Kidney (tissue), 14 donors: Measurements from ENCODE around the gene IL1B. TPM values are rescaled to one million over a fixed set of nuclear protein-coding genes. Genes with fewer than 3 reads are reported as not detected.

Experiments used
- DNase-seq, 5 donors: peaks; one replicate each; pipeline ENCODE4 v3.0.0-alpha.2; 2013 to 2020
- FAIRE-seq: peaks from 2 replicates; lab custom pipeline; 2012; peaks lifted over from hg19 to GRCh38; lab: Jason Lieb, UNC
- H3K27ac ChIP-seq, 2 donors: one replicate each; pipeline ENCODE4 v1.7.0; 2013; ENCODE audit warnings: low read depth in 2 of 2, low read length in 2 of 2, inconsistent platforms in 1 of 2
- H3K27me3 ChIP-seq: one replicate; pipeline ENCODE4 v1.7.1; 2013; ENCODE audit warnings: low read length, inconsistent platforms; ENCODE audit not compliant: control insufficient read depth, insufficient read depth
- H3K36me3 ChIP-seq, 3 donors: one replicate each; pipeline versions ENCODE4 v1.7.0 to v1.7.1; 2013; ENCODE audit warnings: low read length in 3 of 3, control low read depth in 1 of 3, inconsistent platforms in 1 of 3; ENCODE audit not compliant: insufficient read depth in 3 of 3, control insufficient read depth in 2 of 3
- H3K4me1 ChIP-seq, 3 donors: one replicate each; pipeline versions ENCODE4 v1.7.0 to v1.7.1; 2013; ENCODE audit warnings: low read length in 3 of 3, inconsistent platforms in 1 of 3, low read depth in 1 of 3; ENCODE audit not compliant: control insufficient read depth in 2 of 3, insufficient read depth in 2 of 3
- H3K4me3 ChIP-seq, 3 donors: one replicate each; pipeline versions ENCODE4 v1.7.0 to v1.8.1; 2013; ENCODE audit warnings: low read length in 3 of 3, control low read depth in 1 of 3, inconsistent platforms in 1 of 3
- H3K9ac ChIP-seq, 3 donors: one replicate each; pipeline versions ENCODE4 v1.7.0 to v1.7.1; 2013; ENCODE audit warnings: low read length in 3 of 3, control low read depth in 1 of 3, inconsistent platforms in 1 of 3
- H3K9me3 ChIP-seq, 3 donors: one replicate each; pipeline versions ENCODE4 v1.7.0 to v1.7.1; 2013; ENCODE audit warnings: low read length in 3 of 3, control low read depth in 1 of 3, inconsistent platforms in 1 of 3; ENCODE audit not compliant: control insufficient read depth in 2 of 3, insufficient read depth in 1 of 3
- intact Hi-C: fragments of 100-400 bp; cut with DNase I; formaldehyde crosslinking; loops from one replicate; pipeline ENCODE4 v1.11.1; 2022
- polyA plus RNA-seq: library from polyadenylated mRNA; stranded (reverse); fragments of 350-450 nt; fragmentation: Illumina TruSeq; extraction: RNeasy Lipid Tissue Mini Kit (QIAGEN cat#74804); gene quantifications from one replicate; pipeline ENCODE4 v1.2.3, GENCODE V29; 2014; ENCODE audit warnings: low read depth, low replicate concordance; ENCODE audit not compliant: insufficient read depth
- total RNA-seq: library from RNA; stranded (reverse); fragmentation: NEBNext Ultra II Directional; extraction: Animal tissue kit (Norgen Biotek cat#: 25700); gene quantifications from one replicate; pipeline ENCODE4 v1.2.1, GENCODE V29; 2021
- TF ChIP-seq, protein P1 (sequence below): IDR thresholded peaks from 3 replicates; pipeline ENCODE4 v1.5.1; 2012; ENCODE audit warnings: mild to moderate bottlenecking, moderate library complexity, borderline replicate concordance; ENCODE audit not compliant: insufficient read depth; ENCODE audit errors: extremely low read depth
- donor health status: control.
- donor health status: control.
- donor health status: control.
- donor health status: control.
- donor health status: control.
- donor health status: DM: yes; HTN: yes; CAD: no.
- donor health status: Normal renal cell carcinoma (clear cell type).

The IL1B gene
- total and polyA plus RNA-seq, 2 donors from 2014 or later: 0.56 to 2.9 TPM

DNA sequence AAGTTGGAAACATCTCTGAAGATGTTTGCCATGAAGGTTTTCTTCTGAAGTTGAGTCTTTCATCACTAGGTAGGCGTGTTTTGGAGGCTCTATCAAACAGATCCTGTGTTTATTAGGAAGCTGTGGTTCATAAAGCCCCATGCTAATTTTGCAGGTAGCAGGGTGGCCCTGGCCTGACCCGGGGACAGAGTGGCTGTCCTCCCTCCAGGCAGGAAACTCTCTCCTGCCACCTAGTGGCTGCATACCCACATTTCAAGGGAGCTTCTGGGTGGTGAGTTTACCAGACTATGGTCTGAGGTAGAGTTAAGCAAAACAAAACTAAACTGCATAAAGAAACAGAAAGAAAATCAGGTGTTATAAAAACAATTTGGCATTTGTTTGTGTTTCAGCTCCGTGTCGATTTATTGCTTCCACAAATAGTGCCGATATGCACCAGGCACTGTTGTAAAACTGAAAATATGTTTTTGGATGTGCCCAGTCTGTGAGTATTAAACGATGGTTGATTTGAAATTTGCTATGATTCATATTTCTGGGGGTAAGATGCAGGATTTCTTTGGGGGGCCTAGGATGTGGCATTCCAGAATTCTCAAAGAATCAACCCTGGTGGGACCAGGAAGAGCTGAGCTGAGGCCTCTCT, 48.4 kb upstream of the IL1B start:
- no peaks in the 10 kb centered on the region for H3K4me1 ChIP-seq

DNA sequence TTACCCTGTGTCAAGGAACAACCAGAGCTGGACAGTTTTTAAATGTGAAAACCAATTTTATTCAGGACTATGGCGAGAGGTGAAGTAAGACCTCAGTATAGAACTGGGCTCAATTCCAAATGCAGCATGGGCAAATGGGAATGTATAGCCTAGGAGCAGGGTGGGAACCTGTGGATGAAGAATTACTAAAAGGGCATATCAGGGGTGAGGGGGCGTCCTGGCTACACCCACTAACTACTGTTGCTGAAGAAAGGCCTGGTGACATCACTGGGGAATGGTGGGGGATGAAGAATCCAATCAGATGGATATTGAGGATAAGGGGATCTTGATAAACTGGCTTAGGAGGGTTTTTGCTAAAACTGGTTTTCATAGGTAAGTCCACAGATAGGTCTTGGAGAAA, 47.1 kb upstream of the IL1B start:
- Histone ChIP-seq H3K27me3 (no peaks in the 10 kb centered on the region), H3K9me3 (no peaks in the 10 kb centered on the region), H3K9ac (no peak overlapping the region), H3K4me3 (no peak overlapping the region), H3K36me3 (no peaks in the 10 kb centered on the region), H3K4me1 (no peaks in the 10 kb centered on the region), H3K27ac (no peak overlapping the region)
- intact Hi-C loops: no loop called here
- FAIRE-seq: no peak
- DNase-seq: no peak
- TF ChIP-seq, protein P1, sequence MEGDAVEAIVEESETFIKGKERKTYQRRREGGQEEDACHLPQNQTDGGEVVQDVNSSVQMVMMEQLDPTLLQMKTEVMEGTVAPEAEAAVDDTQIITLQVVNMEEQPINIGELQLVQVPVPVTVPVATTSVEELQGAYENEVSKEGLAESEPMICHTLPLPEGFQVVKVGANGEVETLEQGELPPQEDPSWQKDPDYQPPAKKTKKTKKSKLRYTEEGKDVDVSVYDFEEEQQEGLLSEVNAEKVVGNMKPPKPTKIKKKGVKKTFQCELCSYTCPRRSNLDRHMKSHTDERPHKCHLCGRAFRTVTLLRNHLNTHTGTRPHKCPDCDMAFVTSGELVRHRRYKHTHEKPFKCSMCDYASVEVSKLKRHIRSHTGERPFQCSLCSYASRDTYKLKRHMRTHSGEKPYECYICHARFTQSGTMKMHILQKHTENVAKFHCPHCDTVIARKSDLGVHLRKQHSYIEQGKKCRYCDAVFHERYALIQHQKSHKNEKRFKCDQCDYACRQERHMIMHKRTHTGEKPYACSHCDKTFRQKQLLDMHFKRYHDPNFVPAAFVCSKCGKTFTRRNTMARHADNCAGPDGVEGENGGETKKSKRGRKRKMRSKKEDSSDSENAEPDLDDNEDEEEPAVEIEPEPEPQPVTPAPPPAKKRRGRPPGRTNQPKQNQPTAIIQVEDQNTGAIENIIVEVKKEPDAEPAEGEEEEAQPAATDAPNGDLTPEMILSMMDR: no peak

More for the DNA sequence above, 48.4 kb upstream of the IL1B start:
- H3K4me3 ChIP-seq: no peak overlapping the region
- no peaks in the 10 kb centered on the region for H3K36me3 ChIP-seq
- H3K9me3 ChIP-seq: no peaks in the 10 kb centered on the region
- H3K27ac ChIP-seq: no peak overlapping the region
- no peak overlapping the region for H3K9ac ChIP-seq
- TF ChIP-seq, protein P1: peak; percentile 69
- no peak for FAIRE-seq
- no peaks in the 10 kb centered on the region for H3K27me3 ChIP-seq
- DNase-seq: no peak
- intact Hi-C loops: no loop called here

DNA sequence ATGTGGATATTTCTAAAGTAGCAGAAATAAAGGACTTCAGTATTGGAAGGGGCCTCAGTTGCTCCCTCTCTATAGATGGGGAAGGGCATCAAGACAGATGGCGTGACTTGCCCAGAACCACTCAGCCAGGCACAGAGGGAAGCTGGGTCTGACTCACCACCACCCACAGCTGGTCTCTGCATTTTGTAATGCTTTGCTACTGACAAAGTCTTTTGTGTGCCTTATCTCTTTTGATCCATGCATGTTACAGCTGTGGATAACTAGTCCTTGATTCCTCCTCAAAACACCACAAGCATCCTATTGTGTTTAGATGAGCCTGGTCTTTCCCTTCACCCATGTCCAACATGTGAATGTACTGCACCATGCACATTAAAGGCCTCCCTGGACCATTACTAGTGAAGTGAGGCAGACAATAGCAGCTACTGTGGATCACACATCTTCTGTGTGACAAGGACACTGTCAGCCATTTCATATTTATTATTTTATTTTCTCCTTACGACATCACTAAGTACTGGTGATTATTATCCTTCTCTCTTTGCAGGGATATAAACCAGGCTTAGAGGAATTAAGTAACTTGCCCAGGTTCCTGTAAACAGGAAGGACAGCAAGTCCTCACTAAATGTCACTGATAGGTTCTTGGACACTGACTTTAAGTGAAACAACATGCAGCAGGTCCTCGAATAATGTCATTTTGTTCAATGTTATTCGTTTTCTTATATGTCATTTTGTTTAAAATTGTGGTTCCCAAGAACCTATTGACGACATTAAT, 44.8 kb upstream of the IL1B start:
- no peak overlapping the region for H3K9ac ChIP-seq
- DNase-seq: no peak

More for the DNA sequence above, 44.8 kb upstream of the IL1B start:
- Histone ChIP-seq H3K36me3 (no peaks in the 10 kb centered on the region), H3K9me3 (no peaks in the 10 kb centered on the region), H3K27ac (no peak overlapping the region), H3K27me3 (no peaks in the 10 kb centered on the region), H3K4me3 (no peak overlapping the region), H3K4me1 (no peaks in the 10 kb centered on the region)
- no peak for FAIRE-seq
- TF ChIP-seq, protein P1: no peak
- intact Hi-C loops: no loop called here
